Left ventricle myocardium superior (tissue), 1 donor: ENCODE results near the gene PRAMEF20. TPM values are rescaled to one million over a fixed set of nuclear protein-coding genes. Genes with fewer than 3 reads are reported as not detected.
"Not testable (repeated sequence)": the region's sequence is repeated elsewhere in the genome, so short reads cannot be mapped to it uniquely, and the experiment has no call there.

Experiments used
- ATAC-seq: fragments of 200-7000 bp; cut with Tn5 transposase; one replicate; pipeline ENCODE4 v1.9.1; 2020; ENCODE audit warnings: mild to moderate bottlenecking, moderate library complexity
- DNase-seq: peaks from one replicate; pipeline ENCODE4 v3.0.0-alpha.2; 2020
- intact Hi-C: fragments of 100-400 bp; cut with micrococcal nuclease; formaldehyde crosslinking; loops from one replicate; pipeline ENCODE4 v1.11.0; 2022
- long read RNA-seq: library from polyadenylated mRNA; unstranded; transcript quantifications from one replicate; pipeline ENCODE4 v2.0.0, GENCODE V29; 2021
- total RNA-seq: library from RNA; stranded (reverse); fragmentation: NEBNext Ultra II Directional; extraction: Animal tissue kit (Norgen Biotek cat#: 25700); gene quantifications from one replicate; pipeline ENCODE4 v1.2.1, GENCODE V29; 2021
- donor health status: DM: no; HTN: yes; CAD: no; lungs with severe emphysema.

The PRAMEF20 gene
- not detected for total RNA-seq
- long read RNA-seq, result 0 reads

GRCh38 chr1:13410150-13410549, at the start of gene PRAMEF20:
Gene PRAMEF20, plus strand, starts transcription at chr1:13410450. Its CDS starts 5,905 bp downstream, at chr1:13416355.
- DNase-seq, intact Hi-C loops, ATAC-seq: not testable (repeated sequence)

GRCh38 chr1:13362364-13362763, 47.9 kb upstream of the PRAMEF20 start:
- DNase-seq, intact Hi-C loops, ATAC-seq: not testable (repeated sequence)

DNA sequence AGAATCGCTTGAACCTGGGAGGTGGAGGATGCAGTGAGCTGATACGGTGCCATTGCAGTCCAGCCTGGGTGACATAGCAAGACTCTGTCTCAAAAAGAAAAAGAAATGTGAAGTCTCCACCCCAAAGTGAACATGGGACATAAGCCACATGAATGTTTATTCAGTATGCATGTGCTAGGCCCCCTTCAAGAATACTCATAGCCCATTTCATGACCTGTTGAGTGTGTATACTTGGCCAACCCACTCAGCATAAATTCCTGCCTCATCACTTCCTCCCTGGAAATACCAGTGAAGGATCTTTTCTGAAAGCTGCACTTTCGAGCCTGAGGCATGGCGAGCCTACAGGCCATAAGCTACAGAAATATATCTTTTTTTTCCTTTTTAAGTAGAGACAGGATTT, 45.3 kb upstream of the PRAMEF20 start:
- intact Hi-C loops, result not testable (repeated sequence)

DNA sequence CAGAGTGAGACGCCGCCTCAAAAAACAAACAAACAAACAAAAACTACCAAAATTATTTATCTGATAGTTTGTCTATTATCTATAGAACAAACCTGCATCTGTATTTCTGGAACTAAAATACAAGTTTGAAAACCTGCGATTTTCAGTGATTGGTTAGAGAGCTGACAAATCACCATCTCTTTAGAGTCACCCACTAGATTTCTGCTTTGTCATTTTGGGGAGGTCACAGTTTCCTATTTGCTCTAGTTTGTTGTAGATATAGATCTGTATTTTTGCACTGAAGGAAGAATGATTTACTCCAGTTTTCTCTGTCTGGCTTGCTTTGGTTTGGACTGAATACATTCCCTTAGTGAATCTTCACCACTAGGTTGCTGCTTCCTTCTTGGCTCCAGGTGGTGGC, 43.7 kb upstream of the PRAMEF20 start:
- ATAC-seq, intact Hi-C loops, DNase-seq: not testable (repeated sequence)

More for the DNA sequence above, 45.3 kb upstream of the PRAMEF20 start:
- not testable (repeated sequence) for ATAC-seq, DNase-seq

DNA sequence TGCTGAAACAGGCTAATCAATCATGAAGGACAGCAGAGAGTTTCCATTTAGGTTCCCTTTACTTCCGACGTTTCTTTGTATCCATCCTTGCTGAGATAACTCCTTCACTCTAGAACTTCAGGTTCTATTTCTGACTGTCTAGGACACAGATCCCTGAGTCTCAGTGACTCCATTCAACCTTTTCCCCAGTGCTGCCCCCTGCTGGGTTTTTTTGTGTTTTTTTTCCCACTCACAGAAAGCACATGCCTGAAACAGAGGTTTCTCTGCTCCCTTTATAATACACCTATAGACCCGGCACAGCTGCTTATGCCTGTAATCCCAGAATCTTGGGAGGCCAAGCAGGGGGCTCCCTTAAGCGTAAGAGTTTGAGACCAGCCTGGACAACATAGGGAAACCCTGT, 41.7 kb upstream of the PRAMEF20 start:
- ATAC-seq, DNase-seq, intact Hi-C loops: not testable (repeated sequence)

DNA sequence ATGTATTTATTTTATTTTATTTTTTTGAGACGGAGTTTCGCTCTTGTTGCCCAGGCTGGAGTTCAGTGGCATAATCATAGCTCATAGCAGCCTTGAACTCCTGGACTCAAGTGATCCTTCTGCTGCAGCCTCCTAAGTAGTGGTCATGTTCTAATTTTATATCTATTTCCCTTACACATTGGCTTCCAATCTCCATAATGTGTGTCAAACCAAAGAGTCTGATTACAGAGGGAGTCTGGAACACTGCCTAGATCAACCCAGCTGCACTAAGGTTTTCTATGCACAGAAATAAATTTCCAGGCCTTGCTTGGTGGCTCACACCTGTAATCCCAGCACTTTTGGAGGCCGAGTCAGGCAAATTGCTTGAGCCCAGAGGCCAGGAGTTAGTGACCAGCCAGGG, 31.3 kb upstream of the PRAMEF20 start:
- DNase-seq, ATAC-seq, intact Hi-C loops: not testable (repeated sequence)

DNA sequence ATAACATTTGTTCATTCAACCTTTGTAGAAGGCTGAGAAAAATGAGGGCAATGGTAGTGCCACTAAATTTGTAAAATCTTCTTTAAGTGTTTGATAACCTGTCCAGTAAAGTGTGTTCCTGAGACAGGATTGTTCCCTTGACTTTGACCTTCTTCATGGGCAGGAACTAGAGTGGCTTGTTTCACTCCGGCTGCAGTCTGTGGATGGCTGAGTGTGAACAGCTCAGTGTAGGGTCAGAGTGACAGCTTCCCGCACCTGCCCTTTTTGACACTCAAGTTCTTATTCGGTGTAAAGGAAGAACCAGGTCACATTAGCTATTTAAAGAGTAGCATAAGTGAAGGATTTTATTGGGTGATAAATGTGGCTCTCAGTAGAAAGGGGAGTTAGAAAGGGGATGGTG, 29.9 kb upstream of the PRAMEF20 start:
- intact Hi-C loops, DNase-seq, ATAC-seq: not testable (repeated sequence)

- DNase-seq, ATAC-seq, intact Hi-C loops: not testable (repeated sequence)
These were observed 20.9 kb upstream of the PRAMEF20 start, which contains the start of gene PRAMEF17 for GRCh38 chr1:13389332-13389731. Gene PRAMEF17, plus strand, starts transcription at chr1:13389632. Its CDS starts 26 bp downstream, at chr1:13389658.

- DNase-seq, ATAC-seq, intact Hi-C loops: not testable (repeated sequence)
These were observed 17.2 kb upstream of the PRAMEF20 start for GRCh38 chr1:13393004-13393403.

GRCh38 chr1:13394761-13395160, 15.5 kb upstream of the PRAMEF20 start:
- ATAC-seq, DNase-seq, intact Hi-C loops: not testable (repeated sequence)

DNA sequence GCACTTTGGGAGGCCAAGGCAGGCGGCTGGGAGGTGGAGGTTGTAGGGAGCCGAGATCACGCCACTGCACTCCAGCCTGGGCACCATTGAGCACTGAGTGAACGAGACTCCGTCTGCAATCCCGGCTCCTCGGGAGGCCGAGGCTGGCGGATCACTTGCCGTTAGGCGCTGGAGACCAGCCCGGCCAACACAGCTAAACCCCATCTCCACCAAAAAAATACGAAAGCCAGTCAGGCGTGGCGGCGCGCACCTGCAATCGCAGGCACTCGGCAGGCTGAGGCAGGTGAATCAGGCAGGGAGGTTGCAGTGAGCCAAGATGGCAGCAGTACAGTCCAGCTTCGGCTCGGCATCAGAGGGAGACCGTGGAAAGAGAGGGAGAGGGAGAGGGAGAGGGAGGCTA, 14.9 kb upstream of the PRAMEF20 start:
- ATAC-seq, intact Hi-C loops, DNase-seq: not testable (repeated sequence)

DNA sequence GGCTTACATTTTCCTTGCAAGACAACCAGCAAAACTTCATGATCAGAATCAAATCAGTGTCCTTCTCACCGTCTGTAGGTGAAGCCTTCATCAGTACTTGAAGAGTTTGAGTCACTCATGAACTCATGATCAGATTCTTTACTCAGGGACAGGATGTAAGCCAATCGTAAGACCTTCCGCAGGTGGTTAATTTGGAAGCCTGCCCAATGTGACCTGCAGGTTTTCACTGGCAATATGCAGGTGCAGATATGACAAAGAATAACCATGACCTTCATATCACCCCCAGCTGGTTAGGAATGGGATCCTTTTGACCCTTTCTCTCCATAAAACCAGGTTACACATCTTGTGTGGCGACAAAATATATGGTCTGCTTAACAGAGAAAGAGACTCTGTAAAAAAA, 2.4 kb upstream of the PRAMEF20 start:
- ATAC-seq (no peak), DNase-seq (no peak)
- intact Hi-C loops, result no loop called here

- no peak for DNase-seq
- ATAC-seq, result no peak
- intact Hi-C loops, result no loop called here
These were observed 20.2 kb downstream of the PRAMEF20 start for GRCh38 chr1:13430495-13430894.

DNA sequence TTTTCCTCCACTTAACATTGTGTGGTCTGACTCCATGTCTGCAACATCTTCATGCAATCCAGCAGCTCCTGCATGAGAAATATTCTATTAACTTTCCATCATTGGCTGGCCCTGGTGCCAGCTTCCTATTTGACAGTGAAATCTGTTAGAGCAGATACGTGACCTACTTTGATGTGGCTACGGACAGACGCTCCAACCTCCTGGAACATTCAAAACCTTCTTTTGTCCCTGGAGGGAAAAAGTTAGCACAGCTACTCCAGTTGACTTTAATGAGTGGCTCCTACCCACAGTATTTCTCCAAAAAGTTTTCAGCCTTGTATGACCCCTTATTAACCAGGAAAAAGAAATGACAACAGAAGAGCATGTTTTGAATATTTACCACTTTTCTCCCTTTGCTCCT, 22.0 kb downstream of the PRAMEF20 start:
- ATAC-seq (no peak), DNase-seq (no peak)
- intact Hi-C loops, result no loop called here

GRCh38 chr1:13433694-13434358, 23.6 kb downstream of the PRAMEF20 start:
- DNase-seq, intact Hi-C loops, ATAC-seq: not testable (repeated sequence)

DNA sequence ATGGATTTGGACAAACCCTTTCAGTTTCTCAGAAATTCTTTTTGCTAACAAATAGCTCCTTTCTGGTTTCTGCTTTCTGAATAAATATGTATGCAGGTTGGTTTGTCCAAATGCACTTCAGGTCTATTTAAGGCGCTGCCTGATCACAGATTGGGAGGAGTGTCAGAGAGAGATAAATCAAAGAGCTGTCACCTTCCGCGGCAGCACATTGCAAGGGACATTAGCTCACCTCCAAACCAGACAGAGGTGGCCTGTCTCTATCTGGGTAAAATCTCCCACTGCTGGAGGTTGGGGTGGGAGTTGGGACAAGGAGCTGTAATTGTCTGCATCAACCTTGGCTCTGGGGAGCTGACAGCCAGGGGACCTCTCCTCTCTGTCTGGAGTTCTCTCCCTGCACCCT, 25.2 kb downstream of the PRAMEF20 start:
- peak; percentile 41 for ATAC-seq
- no peak for DNase-seq
- intact Hi-C loops, result no loop called here

DNA sequence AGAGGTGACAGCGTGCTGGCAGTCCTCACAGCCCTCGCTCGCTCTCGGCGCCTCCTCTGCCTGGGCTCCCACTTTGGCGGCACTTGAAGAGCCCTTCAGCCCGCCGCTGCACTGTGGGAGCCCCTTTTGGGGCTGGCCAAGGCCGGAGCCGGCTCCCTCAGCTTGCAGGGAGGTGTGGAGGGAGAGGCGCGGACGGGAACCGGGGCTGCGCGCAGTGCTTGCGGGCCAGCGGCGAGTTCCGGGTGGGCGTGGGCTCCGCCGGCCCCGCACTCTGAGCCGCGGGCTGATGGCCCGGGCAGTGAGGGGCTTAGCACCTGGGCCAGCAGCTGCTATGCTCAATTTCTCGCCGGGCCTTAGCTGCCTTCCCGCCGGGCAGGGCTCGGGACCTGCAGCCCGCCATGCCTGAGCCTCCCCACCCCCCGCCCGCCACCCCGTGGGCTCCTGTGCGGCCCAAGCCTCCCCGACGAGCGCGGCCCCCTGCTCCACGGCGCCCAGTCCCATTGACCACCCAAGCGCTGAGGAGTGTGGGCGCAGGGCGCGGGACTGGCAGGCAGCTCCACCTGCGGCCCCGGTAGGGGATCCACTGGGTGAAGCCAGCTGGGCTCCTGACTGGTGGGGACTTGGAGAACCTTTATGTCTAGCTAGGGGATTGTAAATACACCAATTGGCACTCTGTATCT, 29.0 kb downstream of the PRAMEF20 start:
- ATAC-seq, DNase-seq, intact Hi-C loops: not testable (repeated sequence)

GRCh38 chr1:13443335-13443979, 33.2 kb downstream of the PRAMEF20 start:
- DNase-seq, result no peak
- no peak for ATAC-seq
- intact Hi-C loops, result no loop called here

DNA sequence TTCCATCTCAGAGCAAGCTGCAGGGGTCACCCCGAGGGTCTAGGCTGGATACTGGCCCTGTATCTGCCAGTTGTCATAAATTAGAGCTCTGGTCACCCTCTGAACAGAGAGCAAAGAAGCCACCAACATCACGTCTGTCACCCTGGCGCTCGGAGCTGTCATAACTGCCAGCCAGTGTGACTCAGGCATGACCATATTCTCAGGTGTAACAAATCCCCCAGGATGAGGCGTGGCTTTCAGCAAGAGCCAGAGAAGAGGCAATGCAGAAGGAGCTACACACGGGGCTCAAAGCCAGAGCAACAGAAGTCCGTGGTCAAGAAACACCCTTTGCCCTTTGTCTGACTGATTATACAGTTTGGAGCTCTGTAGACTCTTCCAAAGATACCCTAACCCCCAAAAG, 40.0 kb downstream of the PRAMEF20 start:
- ATAC-seq (no peak), DNase-seq (no peak)
- intact Hi-C loops, result no loop called here
